K562 (cell line): ENCODE data around the gene ZSWIM4. TPM values are rescaled to one million over a fixed set of nuclear protein-coding genes. Genes with fewer than 3 reads are reported as not detected.

Source experiments
- CBX1 ChIP-seq: sonication (generic); IDR thresholded peaks from 2 replicates; pipeline ENCODE4 v1.6.1; 2016; ENCODE audit warnings: antibody characterized with exemption, low read depth, mild to moderate bottlenecking
- CHD4 ChIP-seq: fragments of 200-600 bp; sonication (generic); IDR thresholded peaks from 3 replicates; pipeline ENCODE4 v1.6.1; 2012; ENCODE audit warnings: low read depth, mild to moderate bottlenecking, mixed read lengths, low read length, inconsistent platforms; ENCODE audit not compliant: insufficient read depth, insufficient replicate concordance, poor library complexity, severe bottlenecking
- GABPB1 ChIP-seq: sonication (generic); formaldehyde crosslinking; IDR thresholded peaks from 2 replicates; pipeline ENCODE4 v1.8.0; 2022; ENCODE audit warnings: mild to moderate bottlenecking, missing genetic modification reagents
- IRF1 ChIP-seq: sonication (generic); formaldehyde crosslinking; IDR thresholded peaks from 2 replicates; pipeline ENCODE4 v1.8.0; 2022; ENCODE audit warnings: missing genetic modification reagents, mild to moderate bottlenecking, borderline replicate concordance
- NFRKB ChIP-seq: fragments of 450-650 bp; IDR thresholded peaks from 2 replicates; pipeline ENCODE4 v1.6.1; 2016; ENCODE audit warnings: low read depth
- SNRNP70 ChIP-seq: fragments of 200-400 bp; formaldehyde crosslinking; optimal IDR thresholded peaks from 2 replicates; pipeline ENCODE3; 2017; ENCODE audit warnings: low read depth, low read length
- SRSF7 ChIP-seq: fragments of 200-400 bp; formaldehyde crosslinking; optimal IDR thresholded peaks from 2 replicates; pipeline ENCODE3; 2017; ENCODE audit warnings: mild to moderate bottlenecking, low read depth, low read length
- polyA plus RNA-seq, 8 experiments: library from polyadenylated mRNA; depleted of rRNA in 4 of 8; stranded (reverse) in 5 of 8; unstranded in 3 of 8; fragments of >200 nt; fragmentation: Nextera tagmentation in 2 of 8; fragmentation: Illumina TruSeq in 1 of 8; extraction: Ambion mirVana in 2 of 8; extraction: Trizol in 1 of 8; gene quantifications; 2 replicates each; pipeline versions ENCODE4 v1.2.1 to v1.2.3, GENCODE V29; 2011 to 2014; ENCODE audit warnings: inconsistent platforms in 1 of 8, missing spikeins in 1 of 8
- total RNA-seq, 7 experiments: library from RNA; depleted of rRNA in 6 of 7; stranded (reverse); fragments of >200 nt in 6 of 7; fragmentation: Illumina TruSeq in 2 of 7; extraction: Trizol in 2 of 7; gene quantifications; 2 replicates each; pipeline versions ENCODE4 v1.2.1 to v1.2.3, GENCODE V29; 2011 to 2021; ENCODE audit warnings: low replicate concordance in 1 of 7
- TF ChIP-seq, protein P1 (sequence below), 2 experiments: fragments of 450-650 bp; IDR thresholded peaks; 2 replicates each; pipeline ENCODE4 v1.6.1; 2016
- TF ChIP-seq, protein P2 (sequence below), 2 experiments: fragments of 450-650 bp in 1 of 2; IDR thresholded peaks; 2 replicates each; pipeline ENCODE4 v1.6.1; 2011 to 2017; ENCODE audit warnings: low read depth in 2 of 2, antibody characterized with exemption in 1 of 2, borderline replicate concordance in 1 of 2, low read length in 1 of 2, mild to moderate bottlenecking in 1 of 2, mixed read lengths in 1 of 2; ENCODE audit not compliant: control insufficient read depth in 1 of 2
- TF ChIP-seq, protein P3 (sequence below): conservative IDR thresholded peaks from 2 replicates; pipeline ENCODE4 v1.6.1; 2011; ENCODE audit warnings: low read depth, mild to moderate bottlenecking, low read length; ENCODE audit not compliant: control insufficient read depth
- TF ChIP-seq, protein P4 (sequence below): sonication (generic); formaldehyde crosslinking; IDR thresholded peaks from 2 replicates; pipeline ENCODE4 v1.8.0; 2023; ENCODE audit warnings: missing genetic modification reagents, mild to moderate bottlenecking, borderline replicate concordance

Gene ZSWIM4
- total and polyA plus RNA-seq, 9 of the 15 experiments (the other 6 are each of a cell fraction or from before 2014, with no cell fraction given), result 0.25 to 3.7 (median 0.79) TPM; not detected in 2

- TF ChIP-seq CHD4 (no peak), NFRKB (no peak), IRF1 (CRISPR knock-in tag) (no peak), GABPB1 (no peak), SNRNP70 (no peak), CBX1 (no peak), SRSF7 (no peak)
- TF ChIP-seq, protein P1, sequence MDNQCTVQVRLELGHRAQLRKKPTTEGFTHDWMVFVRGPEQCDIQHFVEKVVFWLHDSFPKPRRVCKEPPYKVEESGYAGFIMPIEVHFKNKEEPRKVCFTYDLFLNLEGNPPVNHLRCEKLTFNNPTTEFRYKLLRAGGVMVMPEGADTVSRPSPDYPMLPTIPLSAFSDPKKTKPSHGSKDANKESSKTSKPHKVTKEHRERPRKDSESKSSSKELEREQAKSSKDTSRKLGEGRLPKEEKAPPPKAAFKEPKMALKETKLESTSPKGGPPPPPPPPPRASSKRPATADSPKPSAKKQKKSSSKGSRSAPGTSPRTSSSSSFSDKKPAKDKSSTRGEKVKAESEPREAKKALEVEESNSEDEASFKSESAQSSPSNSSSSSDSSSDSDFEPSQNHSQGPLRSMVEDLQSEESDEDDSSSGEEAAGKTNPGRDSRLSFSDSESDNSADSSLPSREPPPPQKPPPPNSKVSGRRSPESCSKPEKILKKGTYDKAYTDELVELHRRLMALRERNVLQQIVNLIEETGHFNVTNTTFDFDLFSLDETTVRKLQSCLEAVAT (IDR thresholded peaks at IDR 0.05), result no peak
- TF ChIP-seq, protein P2, sequence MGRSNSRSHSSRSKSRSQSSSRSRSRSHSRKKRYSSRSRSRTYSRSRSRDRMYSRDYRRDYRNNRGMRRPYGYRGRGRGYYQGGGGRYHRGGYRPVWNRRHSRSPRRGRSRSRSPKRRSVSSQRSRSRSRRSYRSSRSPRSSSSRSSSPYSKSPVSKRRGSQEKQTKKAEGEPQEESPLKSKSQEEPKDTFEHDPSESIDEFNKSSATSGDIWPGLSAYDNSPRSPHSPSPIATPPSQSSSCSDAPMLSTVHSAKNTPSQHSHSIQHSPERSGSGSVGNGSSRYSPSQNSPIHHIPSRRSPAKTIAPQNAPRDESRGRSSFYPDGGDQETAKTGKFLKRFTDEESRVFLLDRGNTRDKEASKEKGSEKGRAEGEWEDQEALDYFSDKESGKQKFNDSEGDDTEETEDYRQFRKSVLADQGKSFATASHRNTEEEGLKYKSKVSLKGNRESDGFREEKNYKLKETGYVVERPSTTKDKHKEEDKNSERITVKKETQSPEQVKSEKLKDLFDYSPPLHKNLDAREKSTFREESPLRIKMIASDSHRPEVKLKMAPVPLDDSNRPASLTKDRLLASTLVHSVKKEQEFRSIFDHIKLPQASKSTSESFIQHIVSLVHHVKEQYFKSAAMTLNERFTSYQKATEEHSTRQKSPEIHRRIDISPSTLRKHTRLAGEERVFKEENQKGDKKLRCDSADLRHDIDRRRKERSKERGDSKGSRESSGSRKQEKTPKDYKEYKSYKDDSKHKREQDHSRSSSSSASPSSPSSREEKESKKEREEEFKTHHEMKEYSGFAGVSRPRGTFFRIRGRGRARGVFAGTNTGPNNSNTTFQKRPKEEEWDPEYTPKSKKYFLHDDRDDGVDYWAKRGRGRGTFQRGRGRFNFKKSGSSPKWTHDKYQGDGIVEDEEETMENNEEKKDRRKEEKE (IDR thresholded peaks at IDR 0.05; ENCODE audit: borderline replicate concordance in 1 of 2, control insufficient read depth in 1 of 2, low read depth in 2 of 2, low read length in 1 of 2), result no peak
- TF ChIP-seq, protein P3, sequence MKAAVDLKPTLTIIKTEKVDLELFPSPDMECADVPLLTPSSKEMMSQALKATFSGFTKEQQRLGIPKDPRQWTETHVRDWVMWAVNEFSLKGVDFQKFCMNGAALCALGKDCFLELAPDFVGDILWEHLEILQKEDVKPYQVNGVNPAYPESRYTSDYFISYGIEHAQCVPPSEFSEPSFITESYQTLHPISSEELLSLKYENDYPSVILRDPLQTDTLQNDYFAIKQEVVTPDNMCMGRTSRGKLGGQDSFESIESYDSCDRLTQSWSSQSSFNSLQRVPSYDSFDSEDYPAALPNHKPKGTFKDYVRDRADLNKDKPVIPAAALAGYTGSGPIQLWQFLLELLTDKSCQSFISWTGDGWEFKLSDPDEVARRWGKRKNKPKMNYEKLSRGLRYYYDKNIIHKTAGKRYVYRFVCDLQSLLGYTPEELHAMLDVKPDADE, result no peak; the same call in 1 of the 2 replicates
- TF ChIP-seq, protein P4, sequence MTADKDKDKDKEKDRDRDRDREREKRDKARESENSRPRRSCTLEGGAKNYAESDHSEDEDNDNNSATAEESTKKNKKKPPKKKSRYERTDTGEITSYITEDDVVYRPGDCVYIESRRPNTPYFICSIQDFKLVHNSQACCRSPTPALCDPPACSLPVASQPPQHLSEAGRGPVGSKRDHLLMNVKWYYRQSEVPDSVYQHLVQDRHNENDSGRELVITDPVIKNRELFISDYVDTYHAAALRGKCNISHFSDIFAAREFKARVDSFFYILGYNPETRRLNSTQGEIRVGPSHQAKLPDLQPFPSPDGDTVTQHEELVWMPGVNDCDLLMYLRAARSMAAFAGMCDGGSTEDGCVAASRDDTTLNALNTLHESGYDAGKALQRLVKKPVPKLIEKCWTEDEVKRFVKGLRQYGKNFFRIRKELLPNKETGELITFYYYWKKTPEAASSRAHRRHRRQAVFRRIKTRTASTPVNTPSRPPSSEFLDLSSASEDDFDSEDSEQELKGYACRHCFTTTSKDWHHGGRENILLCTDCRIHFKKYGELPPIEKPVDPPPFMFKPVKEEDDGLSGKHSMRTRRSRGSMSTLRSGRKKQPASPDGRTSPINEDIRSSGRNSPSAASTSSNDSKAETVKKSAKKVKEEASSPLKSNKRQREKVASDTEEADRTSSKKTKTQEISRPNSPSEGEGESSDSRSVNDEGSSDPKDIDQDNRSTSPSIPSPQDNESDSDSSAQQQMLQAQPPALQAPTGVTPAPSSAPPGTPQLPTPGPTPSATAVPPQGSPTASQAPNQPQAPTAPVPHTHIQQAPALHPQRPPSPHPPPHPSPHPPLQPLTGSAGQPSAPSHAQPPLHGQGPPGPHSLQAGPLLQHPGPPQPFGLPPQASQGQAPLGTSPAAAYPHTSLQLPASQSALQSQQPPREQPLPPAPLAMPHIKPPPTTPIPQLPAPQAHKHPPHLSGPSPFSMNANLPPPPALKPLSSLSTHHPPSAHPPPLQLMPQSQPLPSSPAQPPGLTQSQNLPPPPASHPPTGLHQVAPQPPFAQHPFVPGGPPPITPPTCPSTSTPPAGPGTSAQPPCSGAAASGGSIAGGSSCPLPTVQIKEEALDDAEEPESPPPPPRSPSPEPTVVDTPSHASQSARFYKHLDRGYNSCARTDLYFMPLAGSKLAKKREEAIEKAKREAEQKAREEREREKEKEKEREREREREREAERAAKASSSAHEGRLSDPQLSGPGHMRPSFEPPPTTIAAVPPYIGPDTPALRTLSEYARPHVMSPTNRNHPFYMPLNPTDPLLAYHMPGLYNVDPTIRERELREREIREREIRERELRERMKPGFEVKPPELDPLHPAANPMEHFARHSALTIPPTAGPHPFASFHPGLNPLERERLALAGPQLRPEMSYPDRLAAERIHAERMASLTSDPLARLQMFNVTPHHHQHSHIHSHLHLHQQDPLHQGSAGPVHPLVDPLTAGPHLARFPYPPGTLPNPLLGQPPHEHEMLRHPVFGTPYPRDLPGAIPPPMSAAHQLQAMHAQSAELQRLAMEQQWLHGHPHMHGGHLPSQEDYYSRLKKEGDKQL (CRISPR knock-in tag), result no peak
These were observed 46.1 kb downstream of the ZSWIM4 start (continued) for GRCh38 chr19:13841086-13841961.
